ENCODE data around the gene CNNM1.

DNA sequence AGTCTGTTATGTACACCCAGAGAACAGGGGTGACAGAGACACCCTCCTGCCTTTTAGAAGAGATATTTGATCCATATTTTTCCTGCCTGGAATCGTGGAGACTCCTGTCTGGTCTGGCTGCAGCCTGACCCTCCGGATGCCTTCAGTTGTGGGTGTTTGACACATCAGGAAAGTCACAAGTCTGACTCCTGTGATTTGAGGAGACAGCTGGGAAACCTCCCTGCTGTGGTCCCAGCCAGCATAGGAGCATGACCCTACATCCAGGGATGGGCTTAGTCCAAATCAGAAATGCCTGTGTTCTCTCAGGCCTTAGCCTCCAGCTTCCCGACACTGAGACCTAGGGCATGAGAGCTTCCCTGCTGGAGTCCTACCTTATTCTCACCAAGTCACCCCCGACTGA lies 57.9 kb downstream of the CNNM1 start:
- TF ChIP-seq, protein P1, sequence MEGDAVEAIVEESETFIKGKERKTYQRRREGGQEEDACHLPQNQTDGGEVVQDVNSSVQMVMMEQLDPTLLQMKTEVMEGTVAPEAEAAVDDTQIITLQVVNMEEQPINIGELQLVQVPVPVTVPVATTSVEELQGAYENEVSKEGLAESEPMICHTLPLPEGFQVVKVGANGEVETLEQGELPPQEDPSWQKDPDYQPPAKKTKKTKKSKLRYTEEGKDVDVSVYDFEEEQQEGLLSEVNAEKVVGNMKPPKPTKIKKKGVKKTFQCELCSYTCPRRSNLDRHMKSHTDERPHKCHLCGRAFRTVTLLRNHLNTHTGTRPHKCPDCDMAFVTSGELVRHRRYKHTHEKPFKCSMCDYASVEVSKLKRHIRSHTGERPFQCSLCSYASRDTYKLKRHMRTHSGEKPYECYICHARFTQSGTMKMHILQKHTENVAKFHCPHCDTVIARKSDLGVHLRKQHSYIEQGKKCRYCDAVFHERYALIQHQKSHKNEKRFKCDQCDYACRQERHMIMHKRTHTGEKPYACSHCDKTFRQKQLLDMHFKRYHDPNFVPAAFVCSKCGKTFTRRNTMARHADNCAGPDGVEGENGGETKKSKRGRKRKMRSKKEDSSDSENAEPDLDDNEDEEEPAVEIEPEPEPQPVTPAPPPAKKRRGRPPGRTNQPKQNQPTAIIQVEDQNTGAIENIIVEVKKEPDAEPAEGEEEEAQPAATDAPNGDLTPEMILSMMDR (IDR thresholded peaks at IDR 0.05), result no peak
- TF ChIP-seq EZH2 (IDR thresholded peaks at IDR 0.05; ENCODE audit: borderline replicate concordance, insufficient read depth, low read depth, low read length, poor library complexity, severe bottlenecking), result no peak

Measured in B cell (primary cell).